Motor neuron (in vitro differentiated cells): ENCODE measurements around the gene CDH19. TPM values are rescaled to one million over a fixed set of nuclear protein-coding genes. Genes with fewer than 3 reads are reported as not detected.
A peak's percentile ranks its signal among the peaks of the same experiment; 100 is the strongest.

Experiments used
- ATAC-seq, 8 experiments: fragments of 200-7000 bp; cut with Tn5 transposase; replicated peaks in 6 of 8; 2 replicates each; pipeline ENCODE4 v1.8.0; 2021; ENCODE audit warnings: mild to moderate bottlenecking in 8 of 8, moderate library complexity in 8 of 8
- H3K27ac ChIP-seq, 2 donors: fragments of 250-450 bp; sonication (Bioruptor Pico); 2 replicates each; pipeline ENCODE4 v1.9.0; 2021; ENCODE audit warnings: antibody characterized with exemption in 2 of 2, mild to moderate bottlenecking in 2 of 2, moderate library complexity in 1 of 2
- H3K4me1 ChIP-seq, 2 donors: fragments of 250-450 bp; sonication (Bioruptor Pico); replicated peaks in 1 of 2; 2 replicates each; pipeline ENCODE4 v1.6.1; 2021; ENCODE audit warnings: antibody characterized with exemption in 2 of 2, mild to moderate bottlenecking in 2 of 2, moderate library complexity in 1 of 2
- H3K4me3 ChIP-seq, 5 donors: fragments of 250-450 bp; sonication (Bioruptor Pico); 2 replicates each; pipeline ENCODE4 v1.9.0; 2021; ENCODE audit warnings: antibody characterized with exemption in 5 of 5, mild to moderate bottlenecking in 5 of 5, moderate library complexity in 4 of 5
- WGBS, 10 experiments: fragments of 450-650 bp; shearing (Covaris generic); methylation state at CpG; one replicate each; pipeline ENCODE4 v1.0.0; 2022; 5-methylcytosine and 5-hydroxymethylcytosine counted together
- in situ Hi-C, 9 experiments: fragments of 400-800 bp; cut with MboI; loops; one replicate each; pipeline ENCODE4 v1.15.0; 2021; ENCODE audit warnings: low sequenced_read_pairs in 9 of 9, low pct_unique_long_range_greater_than_20kb in 2 of 9; ENCODE audit not compliant: unreplicated experiment in 9 of 9
- total RNA-seq, 8 experiments: library from RNA; unstranded; fragments of 300-600 nt; gene quantifications; 2 replicates each; pipeline versions ENCODE4 v1.2.3 to v1.2.4, GENCODE V29; 2022

CDH19 gene
- 1 to 10 TPM in 1 of 8 experiments, under 1 TPM in 6, not detected in 1; 0.05 to 3.4 (median 0.07) TPM for total RNA-seq

DNA sequence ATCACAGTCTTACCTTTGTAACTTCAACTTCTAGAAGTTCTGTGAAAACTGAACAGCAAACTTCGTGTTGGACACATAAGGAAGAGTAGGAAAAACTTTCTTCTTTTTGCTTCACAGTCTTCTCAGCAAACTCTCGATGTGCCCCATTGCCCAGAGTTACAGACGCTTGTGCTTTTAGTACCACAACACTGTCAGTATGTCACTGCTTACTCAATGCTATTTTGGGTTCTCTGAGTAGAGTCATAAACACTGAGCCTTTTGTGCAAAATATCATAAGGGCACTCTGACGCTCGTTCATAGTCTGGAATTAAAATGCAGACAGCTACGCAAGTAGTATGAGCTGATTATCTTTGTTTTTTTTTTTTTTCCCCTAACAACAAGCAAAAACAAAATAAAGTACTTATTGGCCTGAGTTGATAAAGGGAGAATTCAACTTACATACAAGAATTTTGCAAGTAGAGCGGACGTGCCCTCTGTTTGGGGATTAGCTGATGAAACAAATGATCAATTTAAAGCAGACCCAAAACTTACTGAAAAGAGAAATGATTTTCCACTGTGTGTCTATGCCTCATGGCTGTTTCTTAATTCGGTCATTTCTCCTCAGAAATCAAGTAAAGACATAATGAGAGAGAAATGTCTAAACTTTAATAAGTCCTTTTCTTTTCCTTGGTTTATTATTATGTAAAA lies at the start of gene CDH19:
TSS of gene CDH19 (minus strand) at position 150 of the 687 bp plus-strand sequence. CDS start 31,886 bp downstream, outside the sequence.
- Histone ChIP-seq H3K4me3 (no peak within 1 kb of the TSS), H3K27ac (no peak within 1 kb of the TSS), H3K4me1 (peaks cover 0 to 11% of the 10 kb centered on the region in 2 donors)
- 6 to 87% (median 76%) methylated on average over 2 to 9 of the region's 9 CpGs for WGBS, 10 experiments
- ATAC-seq: no peak
- in situ Hi-C loops: no loop called here

DNA sequence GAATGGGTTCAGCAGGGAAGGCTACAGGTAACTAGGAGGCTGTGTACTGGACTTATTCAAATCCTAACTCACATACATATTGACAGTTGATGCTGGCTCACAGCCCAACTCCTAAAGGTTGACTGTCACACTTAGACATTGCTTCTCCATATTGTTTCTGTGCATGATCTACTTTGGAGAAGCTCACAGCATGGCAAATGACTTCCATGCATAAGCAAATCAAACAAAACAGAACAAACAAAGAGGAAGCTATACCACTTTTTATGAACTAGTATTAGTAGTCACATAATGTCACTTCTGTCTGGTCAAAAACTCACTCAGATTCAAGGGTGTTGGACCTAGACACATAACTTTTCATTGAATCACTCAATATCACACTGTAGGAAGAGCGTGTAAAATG lies 43.8 kb upstream of the CDH19 start:
- WGBS, 10 experiments: 0 to 100% (median 83%) methylated on average over 1 of the region's 1 CpG; no CpG with 5 or more reads in 3 of the 10 experiments
- Histone ChIP-seq H3K4me1 (no peaks in the 10 kb centered on the region), H3K4me3 (no peak overlapping the region), H3K27ac (no peak overlapping the region)
- in situ Hi-C loops: no loop called here
- no peak for ATAC-seq

- Histone ChIP-seq H3K4me3 (no peak overlapping the region), H3K27ac (no peak overlapping the region), H3K4me1 (no peaks in the 10 kb centered on the region)
- in situ Hi-C loops: no loop called here
- peak in 1 of 8 experiments; percentile 23 for ATAC-seq
- 13 to 100% (median 92%) methylated on average over 1 to 2 of the region's 2 CpGs; no CpG with 5 or more reads in 4 of the 10 experiments for WGBS, 10 experiments
Measured at GRCh38 chr18:66646609-66647008, 42.7 kb upstream of the CDH19 start.

DNA sequence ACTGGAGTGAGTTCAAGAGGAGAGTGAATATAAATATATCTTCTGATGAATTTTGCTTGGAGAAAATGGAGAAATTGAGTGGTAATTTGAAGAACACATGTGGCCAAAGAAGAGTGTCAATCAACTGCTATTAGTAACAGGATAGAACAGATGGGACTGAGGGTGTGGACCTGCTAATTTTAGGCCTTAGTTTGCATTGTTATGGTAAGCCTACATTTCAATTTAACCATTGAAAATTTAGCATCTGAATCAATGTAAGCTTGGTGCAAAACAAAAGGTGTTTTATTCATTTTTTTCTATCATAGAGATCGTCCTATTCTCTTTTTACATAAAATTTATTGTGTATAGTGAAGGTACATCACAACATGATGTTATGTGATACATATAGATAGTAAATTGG lies 42.1 kb upstream of the CDH19 start:
- no peak overlapping the region for H3K4me3 ChIP-seq
- no peak for ATAC-seq
- 11 to 67% (median 25%) methylated on average over 1 of the region's 1 CpG; no CpG with 5 or more reads in 1 of the 10 experiments for WGBS, 10 experiments

GRCh38 chr18:66641056-66641455 lies 37.2 kb upstream of the CDH19 start:
- whole genome bisulfite sequencing, 10 experiments: 5 to 100% (median 81%) methylated on average over 1 to 4 of the region's 4 CpGs
- in situ Hi-C loops: no loop called here
- H3K4me3 ChIP-seq: no peak overlapping the region
- H3K4me1 ChIP-seq: no peaks in the 10 kb centered on the region
- no peak overlapping the region for H3K27ac ChIP-seq
- ATAC-seq: no peak

More for the DNA sequence above, 42.1 kb upstream of the CDH19 start:
- in situ Hi-C loops: no loop called here
- Histone ChIP-seq H3K27ac (no peak overlapping the region), H3K4me1 (no peaks in the 10 kb centered on the region)

- peak in 2 of 8 experiments; percentile 38 to 51 for ATAC-seq
- H3K4me3 ChIP-seq: no peak overlapping the region
- 11 to 100% (median 67%) methylated on average over 1 to 4 of the region's 4 CpGs; no CpG with 5 or more reads in 1 of the 10 experiments for WGBS, 10 experiments
- no peak overlapping the region for H3K27ac ChIP-seq
- no peaks in the 10 kb centered on the region for H3K4me1 ChIP-seq
- in situ Hi-C loops: no loop called here
Measured at GRCh38 chr18:66640431-66640830, 36.5 kb upstream of the CDH19 start.

DNA sequence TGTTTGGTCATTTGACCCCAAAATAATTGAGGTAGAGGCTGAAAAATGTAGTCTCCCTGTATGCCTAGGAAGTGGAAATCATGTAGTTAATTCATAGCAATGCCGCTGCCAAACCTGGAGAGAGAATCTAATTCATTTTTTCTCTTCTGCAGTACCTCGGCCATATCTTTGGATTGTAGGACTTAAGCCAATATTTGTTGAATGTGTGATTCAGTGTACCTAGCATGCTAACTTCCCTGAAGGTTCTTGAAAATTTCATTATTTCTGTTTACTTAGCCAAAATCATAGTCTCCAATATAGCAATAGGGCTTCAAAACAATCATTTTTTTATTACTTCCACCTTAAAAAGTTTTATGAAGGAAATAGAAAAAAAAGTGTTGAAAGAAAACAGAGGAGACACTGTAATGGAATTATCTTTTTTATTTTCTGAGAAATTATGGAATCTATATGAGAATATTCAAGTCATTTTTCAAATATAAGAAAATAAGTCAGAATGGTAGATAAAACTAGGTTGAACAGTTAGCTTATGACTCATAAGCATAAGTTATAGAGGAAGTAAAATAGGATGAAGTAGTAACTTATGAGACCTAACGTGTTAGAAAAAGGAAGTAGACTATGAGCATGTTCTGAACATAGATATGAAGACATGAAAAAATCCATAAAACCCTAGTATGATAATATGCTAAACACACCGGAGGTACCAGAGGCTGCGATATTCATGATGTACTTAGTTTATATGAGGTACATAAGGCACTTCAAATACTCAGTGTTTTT lies 35.2 kb upstream of the CDH19 start:
- H3K4me1 ChIP-seq: no peaks in the 10 kb centered on the region
- 15 to 100% (median 78%) methylated on average over 3 to 5 of the region's 5 CpGs for WGBS, 10 experiments
- ATAC-seq: no peak
- H3K27ac ChIP-seq: no peak overlapping the region
- H3K4me3 ChIP-seq: no peak overlapping the region
- in situ Hi-C loops: no loop called here

DNA sequence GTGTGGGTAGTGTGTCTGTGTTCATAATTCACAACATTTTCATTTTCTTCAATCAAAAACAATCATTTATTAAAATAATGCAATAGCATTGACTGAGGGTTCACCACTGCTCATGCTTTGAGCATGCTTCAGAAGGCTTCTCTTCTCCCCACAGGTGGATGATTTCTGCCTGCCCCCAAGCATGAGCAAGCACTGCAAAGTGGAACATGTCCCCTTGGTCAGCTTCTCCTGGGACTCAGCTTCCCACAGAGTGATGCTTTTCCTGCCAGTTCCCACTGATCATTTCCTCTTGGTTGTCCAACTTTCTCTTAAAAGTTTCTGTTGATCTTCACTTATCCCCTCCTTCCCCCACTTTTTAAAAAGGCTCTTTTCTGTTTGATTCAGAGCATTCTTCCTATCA lies 31.5 kb upstream of the CDH19 start:
- in situ Hi-C loops: no loop called here
- H3K27ac ChIP-seq: no peak overlapping the region
- H3K4me3 ChIP-seq: no peak overlapping the region
- no peak for ATAC-seq
- no peaks in the 10 kb centered on the region for H3K4me1 ChIP-seq

GRCh38 chr18:66632756-66633155 lies 28.9 kb upstream of the CDH19 start:
- 0 to 100% (median 53%) methylated on average over 1 of the region's 1 CpG; no CpG with 5 or more reads in 2 of the 10 experiments for WGBS, 10 experiments
- Histone ChIP-seq H3K4me3 (no peak overlapping the region), H3K27ac (no peak overlapping the region), H3K4me1 (no peaks in the 10 kb centered on the region)
- in situ Hi-C loops: no loop called here
- ATAC-seq: peak in 1 of 8 experiments; percentile 18

GRCh38 chr18:66630831-66631230 lies 26.9 kb upstream of the CDH19 start:
- 0 to 100% (median 33%) methylated on average over 1 of the region's 1 CpG; no CpG with 5 or more reads in 3 of the 10 experiments for WGBS, 10 experiments
- no peaks in the 10 kb centered on the region for H3K4me1 ChIP-seq
- in situ Hi-C loops: no loop called here
- no peak for ATAC-seq
- no peak overlapping the region for H3K27ac ChIP-seq
- no peak overlapping the region for H3K4me3 ChIP-seq

DNA sequence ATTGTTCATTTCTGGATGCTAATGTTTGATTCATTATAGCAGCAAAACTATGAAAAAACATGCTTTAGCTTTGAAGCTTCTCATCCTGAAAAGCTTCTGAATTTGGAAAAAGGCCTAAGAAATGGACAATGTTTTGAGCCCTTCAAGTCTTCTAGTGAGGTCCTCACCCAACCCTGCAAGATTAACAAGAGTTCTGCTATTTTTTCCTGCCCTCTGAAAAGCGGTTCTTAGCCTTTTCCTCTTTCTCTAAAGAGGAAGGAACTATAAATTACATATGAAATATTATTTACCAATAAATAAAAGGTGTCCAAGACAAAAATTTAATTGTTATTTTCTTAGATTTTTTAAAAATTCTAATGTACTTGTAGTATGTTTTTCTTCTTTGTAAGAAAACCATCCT lies 19.9 kb upstream of the CDH19 start:
- in situ Hi-C loops: no loop called here
- Histone ChIP-seq H3K4me1 (no peaks in the 10 kb centered on the region), H3K4me3 (no peak overlapping the region), H3K27ac (no peak overlapping the region)
- no peak for ATAC-seq
- WGBS, 10 experiments: 0 to 100% (median 27%) methylated on average over 1 of the region's 1 CpG; no CpG with 5 or more reads in 3 of the 10 experiments

GRCh38 chr18:66621816-66622576 lies 18.1 kb upstream of the CDH19 start:
- Histone ChIP-seq H3K27ac (no peak overlapping the region), H3K4me1 (no peaks in the 10 kb centered on the region), H3K4me3 (no peak overlapping the region)
- 0 to 100% (median 92%) methylated on average over 1 to 10 of the region's 12 CpGs; no CpG with 5 or more reads in 1 of the 10 experiments for WGBS, 10 experiments
- ATAC-seq: no peak
- in situ Hi-C loops: no loop called here

- no peak overlapping the region for H3K4me3 ChIP-seq
- no peak overlapping the region for H3K27ac ChIP-seq
- 4 to 100% (median 65%) methylated on average over 1 to 4 of the region's 4 CpGs; no CpG with 5 or more reads in 3 of the 10 experiments for WGBS, 10 experiments
- in situ Hi-C loops: no loop called here
- H3K4me1 ChIP-seq: no peaks in the 10 kb centered on the region
- ATAC-seq: peak in 2 of 8 experiments; percentile 18 to 64
Measured at GRCh38 chr18:66616523-66616983, 12.7 kb upstream of the CDH19 start.
